ENCODE data around the gene DHRS12.

DNA sequence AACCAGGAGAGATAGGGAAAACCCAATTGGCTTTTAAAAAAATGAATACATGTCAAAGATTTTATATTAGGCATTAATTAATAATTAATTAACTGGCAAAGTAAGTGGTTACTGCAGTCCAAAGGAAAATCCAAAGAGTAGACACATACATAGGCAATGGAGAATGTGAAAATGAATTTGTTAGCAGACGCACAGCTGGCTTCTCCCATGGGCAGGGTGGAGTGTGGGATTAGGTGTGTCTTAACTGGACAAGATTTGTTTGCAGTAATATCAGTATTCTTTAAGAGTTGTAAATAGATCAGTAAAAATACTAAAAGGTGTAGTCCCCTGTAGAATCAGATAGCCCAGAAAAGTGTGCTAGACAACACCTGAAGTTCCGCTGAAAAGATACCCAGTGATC is 58.7 kb downstream of the DHRS12 start:
- TF ChIP-seq, protein P1, sequence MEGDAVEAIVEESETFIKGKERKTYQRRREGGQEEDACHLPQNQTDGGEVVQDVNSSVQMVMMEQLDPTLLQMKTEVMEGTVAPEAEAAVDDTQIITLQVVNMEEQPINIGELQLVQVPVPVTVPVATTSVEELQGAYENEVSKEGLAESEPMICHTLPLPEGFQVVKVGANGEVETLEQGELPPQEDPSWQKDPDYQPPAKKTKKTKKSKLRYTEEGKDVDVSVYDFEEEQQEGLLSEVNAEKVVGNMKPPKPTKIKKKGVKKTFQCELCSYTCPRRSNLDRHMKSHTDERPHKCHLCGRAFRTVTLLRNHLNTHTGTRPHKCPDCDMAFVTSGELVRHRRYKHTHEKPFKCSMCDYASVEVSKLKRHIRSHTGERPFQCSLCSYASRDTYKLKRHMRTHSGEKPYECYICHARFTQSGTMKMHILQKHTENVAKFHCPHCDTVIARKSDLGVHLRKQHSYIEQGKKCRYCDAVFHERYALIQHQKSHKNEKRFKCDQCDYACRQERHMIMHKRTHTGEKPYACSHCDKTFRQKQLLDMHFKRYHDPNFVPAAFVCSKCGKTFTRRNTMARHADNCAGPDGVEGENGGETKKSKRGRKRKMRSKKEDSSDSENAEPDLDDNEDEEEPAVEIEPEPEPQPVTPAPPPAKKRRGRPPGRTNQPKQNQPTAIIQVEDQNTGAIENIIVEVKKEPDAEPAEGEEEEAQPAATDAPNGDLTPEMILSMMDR (conservative IDR thresholded peaks at IDR 0.05; ENCODE audit: low read depth, low read length), result no peak
- TF ChIP-seq EZH2 (IDR thresholded peaks at IDR 0.05; ENCODE audit: low read length, unreplicated experiment) (no peak), EZH2phosphoT487 (IDR thresholded peaks at IDR 0.05; ENCODE audit: borderline replicate concordance, low read length) (no peak)
